HG03196 (cell line): ENCODE results near the gene BIN1.
"Not testable (repeated sequence)": the region's sequence is repeated elsewhere in the genome, so short reads cannot be mapped to it uniquely, and the experiment has no call there.

Experiments
- ATAC-seq: cut with Tn5 transposase; IDR thresholded peaks from one replicate; pipeline ENCODE4 v1.9.1; 2021; ENCODE audit not compliant: unreplicated experiment

Gene BIN1

GRCh38 chr2:127029350-127030051, 77.5 kb downstream of the BIN1 start:
- no peak for ATAC-seq

- ATAC-seq: not testable (repeated sequence)
Measured at GRCh38 chr2:127028745-127029144, 78.2 kb downstream of the BIN1 start.

DNA sequence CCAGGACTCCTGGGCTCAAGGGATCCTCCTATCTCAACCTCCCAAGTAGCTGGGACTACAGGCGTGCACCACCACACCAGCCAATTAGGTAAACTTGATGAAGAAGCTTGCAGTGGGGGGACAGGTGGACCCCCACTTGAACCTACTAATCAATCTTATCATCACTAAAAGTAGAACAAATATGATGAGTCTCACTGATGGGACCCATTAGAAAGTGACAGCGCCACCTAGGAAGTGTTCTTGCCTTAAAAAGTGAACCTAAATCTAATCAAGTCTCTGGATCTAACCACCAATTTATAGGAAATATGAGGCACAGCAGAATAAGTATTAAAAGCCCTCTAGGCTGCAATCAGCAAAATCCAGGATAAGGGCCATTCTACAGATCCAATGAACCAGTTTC, 79.2 kb downstream of the BIN1 start:
- ATAC-seq: no peak

DNA sequence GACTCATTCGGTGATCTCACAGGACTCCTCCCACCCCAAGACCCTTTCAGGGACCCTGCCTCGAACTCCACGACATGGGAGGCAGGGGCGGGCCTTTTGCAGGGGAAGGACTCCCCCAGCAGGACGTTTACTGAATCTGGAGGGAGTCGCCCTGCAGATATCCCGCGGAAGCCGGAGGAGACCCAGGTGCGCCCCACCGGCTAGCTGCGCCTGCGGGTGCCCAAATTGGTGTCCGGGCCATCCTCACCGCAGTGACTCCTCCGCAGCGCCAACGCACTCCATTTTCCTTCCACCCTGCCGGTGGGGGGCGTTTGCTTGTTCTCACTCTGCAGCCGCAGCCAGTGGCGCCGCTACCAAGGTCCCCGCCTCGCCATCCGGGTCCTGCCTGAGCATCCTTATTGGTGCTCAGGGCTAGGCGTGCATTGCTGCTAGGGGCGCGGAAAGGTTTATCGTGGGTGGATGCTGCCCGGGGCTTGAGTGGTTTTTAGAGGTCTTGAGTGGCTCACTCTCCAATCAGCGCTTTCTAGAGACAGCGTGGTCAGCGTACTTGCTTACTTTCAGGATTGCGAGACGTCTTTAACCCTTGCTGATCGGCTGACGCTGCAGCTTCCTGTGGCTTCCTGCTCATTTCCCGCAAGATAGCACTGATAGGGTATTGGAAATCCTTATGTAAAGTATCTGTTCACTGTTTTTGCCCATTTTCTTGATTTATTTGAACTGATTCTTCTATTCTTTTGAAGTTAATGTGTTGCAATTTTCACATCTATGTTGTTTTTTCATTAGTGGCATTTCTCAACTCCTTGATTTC, 81.4 kb downstream of the BIN1 start:
- ATAC-seq: peak; percentile 89

GRCh38 chr2:127024769-127025358, 82.1 kb downstream of the BIN1 start:
- no peak for ATAC-seq

DNA sequence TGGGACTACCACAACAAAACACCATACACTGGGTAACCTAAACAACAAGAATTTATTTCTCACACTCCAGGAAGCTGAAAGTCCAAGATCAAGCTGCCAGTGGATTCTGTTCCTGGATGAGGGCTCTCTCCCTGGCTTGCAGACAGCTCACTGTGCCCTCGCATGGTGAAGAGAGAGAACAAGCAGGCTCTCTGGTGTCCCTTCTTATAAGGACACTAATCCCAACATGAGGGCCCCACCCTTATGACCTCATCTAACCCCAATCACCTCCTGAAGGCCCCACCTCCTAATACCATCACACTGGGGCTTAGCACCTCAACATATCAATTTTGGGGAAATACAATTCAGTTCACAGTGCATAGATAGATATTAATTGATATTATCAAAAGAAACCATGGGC, 83.5 kb downstream of the BIN1 start:
- ATAC-seq: no peak

GRCh38 chr2:127022817-127023216, 84.1 kb downstream of the BIN1 start:
- ATAC-seq: no peak

DNA sequence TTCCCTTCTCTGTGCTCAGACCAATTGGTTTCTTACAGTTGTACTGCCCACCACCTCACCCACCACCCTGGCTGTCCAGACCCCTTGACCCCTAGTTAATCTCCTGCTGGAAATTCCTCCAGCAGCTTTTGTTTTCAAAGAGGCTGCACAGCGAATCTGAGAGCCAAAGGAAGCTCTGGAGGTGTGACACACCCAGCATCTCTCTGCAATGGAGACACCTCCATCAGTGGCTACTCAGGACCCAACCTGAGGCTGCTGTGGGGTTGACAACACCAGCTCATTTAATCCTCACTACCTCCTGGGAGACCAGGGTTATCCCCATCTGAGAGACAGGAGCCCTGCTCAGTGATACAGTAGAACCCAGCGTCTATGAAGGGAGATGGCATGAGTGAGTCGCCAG, 86.4 kb downstream of the BIN1 start:
- no peak for ATAC-seq

DNA sequence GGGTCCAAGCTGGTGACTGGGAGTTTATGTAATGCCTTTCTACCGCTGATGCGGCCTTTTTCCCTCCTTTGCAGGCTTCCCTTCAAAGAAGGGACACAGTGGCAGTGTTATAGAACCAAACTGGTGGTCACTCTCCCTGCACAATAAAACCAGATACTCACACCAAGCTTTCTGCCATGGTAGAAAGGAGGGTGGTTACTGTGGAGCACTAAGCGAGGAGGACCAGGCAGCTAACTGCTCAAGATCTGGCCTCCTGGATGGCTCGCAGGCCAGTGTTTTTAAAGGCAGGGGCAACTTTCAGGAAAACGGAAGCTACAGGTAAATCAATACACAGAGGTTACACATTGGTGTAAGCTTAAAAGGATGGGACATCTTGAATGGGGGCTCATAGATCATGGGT, 89.4 kb downstream of the BIN1 start:
- ATAC-seq: no peak

GRCh38 chr2:127016329-127016728, 90.6 kb downstream of the BIN1 start:
- ATAC-seq: no peak

- ATAC-seq: no peak
Measured at GRCh38 chr2:127015106-127015910, 91.6 kb downstream of the BIN1 start.

- no peak for ATAC-seq
Measured at GRCh38 chr2:127014630-127015029, 92.3 kb downstream of the BIN1 start.

DNA sequence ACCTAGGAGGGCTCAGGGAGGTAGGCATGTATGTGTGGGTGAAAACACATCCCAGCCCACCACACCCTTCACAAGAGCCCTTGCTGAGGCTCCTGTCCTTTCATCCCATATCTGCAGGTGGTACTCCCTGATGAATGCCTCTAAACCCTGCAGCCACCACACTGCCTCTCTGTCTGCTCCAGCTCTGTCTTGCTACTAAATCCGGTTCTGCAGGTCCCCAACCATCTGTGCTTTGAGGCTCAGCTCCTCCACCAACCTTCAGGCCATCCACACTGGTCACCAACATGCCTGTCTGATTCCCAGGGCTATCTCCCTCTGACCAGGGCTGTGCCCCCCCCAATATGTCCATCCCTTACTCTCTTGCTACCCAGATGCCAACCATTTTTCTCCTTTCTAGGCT, 92.7 kb downstream of the BIN1 start:
- ATAC-seq: no peak

DNA sequence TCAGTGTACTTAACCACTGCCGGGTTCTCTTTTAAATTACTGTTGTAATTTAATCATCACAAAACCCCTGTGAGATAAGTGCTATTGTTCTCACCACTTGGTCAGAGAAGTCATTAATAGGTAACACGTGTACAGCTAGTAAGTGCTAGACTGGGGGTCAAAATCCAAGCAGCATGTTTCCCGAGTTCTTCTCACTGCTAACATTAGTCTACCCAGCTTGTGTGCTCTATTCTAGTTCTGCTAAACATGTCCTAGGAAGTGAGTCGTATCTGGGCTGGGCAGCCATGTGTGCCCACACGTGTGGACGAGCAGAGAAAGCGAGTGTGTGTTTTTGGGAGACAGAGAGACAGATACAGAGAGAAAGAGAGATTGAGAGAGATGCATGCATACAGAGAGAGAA, 94.1 kb downstream of the BIN1 start:
- ATAC-seq: no peak

- no peak for ATAC-seq
Measured at GRCh38 chr2:127012215-127012614, 94.7 kb downstream of the BIN1 start.

DNA sequence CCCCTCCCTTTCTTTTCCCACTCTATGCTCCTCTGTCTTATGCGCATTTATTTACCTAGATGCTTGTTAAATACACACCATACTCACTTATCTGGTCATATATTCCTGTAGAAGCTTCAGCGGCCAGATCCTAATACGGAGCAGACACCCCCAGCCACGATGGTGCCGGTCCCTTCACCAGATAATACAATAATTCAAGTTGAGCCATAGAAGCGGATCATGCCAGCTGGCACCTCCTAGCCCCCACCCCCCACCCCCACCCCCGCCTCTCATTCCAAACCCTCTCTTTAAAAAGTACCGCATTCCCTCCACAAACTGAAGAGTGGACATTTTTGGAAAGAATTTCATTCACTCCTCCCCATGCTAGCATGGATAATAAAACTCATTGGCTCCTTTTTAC, 95.2 kb downstream of the BIN1 start:
- no peak for ATAC-seq

GRCh38 chr2:127011231-127011661, 95.7 kb downstream of the BIN1 start:
- ATAC-seq: no peak

GRCh38 chr2:127008265-127009015, 98.5 kb downstream of the BIN1 start:
- ATAC-seq: no peak

GRCh38 chr2:127007652-127008051, 99.3 kb downstream of the BIN1 start:
- no peak for ATAC-seq

- ATAC-seq: no peak
Measured at GRCh38 chr2:127006962-127007361, 100.0 kb downstream of the BIN1 start.
